A549 (cell line): ENCODE measurements around the gene TAF4B.

Experiments
- EP300 ChIP-seq, 2 experiments: fragments of >200 bp; sonication (Bioruptor Twin); formaldehyde crosslinking; IDR thresholded peaks; 2 replicates in 1 of 2; 3 replicates in 1 of 2; pipeline ENCODE4 v1.6.1; 2016 to 2017
- RFX5 ChIP-seq: fragments of 450-650 bp; IDR thresholded peaks from 2 replicates; pipeline ENCODE4 v1.7.1; 2014; ENCODE audit warnings: antibody characterized with exemption, mild to moderate bottlenecking, moderate library complexity
- RNF2 ChIP-seq: fragments of 200-600 bp; sonication (generic); IDR thresholded peaks from 2 replicates; pipeline ENCODE4 v1.6.1; 2016; ENCODE audit warnings: low read depth, mild to moderate bottlenecking, antibody characterized with exemption, moderate library complexity, borderline replicate concordance
- USF2 ChIP-seq: fragments of 450-650 bp; IDR thresholded peaks from 2 replicates; pipeline ENCODE4 v1.6.1; 2014; ENCODE audit warnings: antibody characterized with exemption
- TF ChIP-seq, protein P1 (sequence below): fragments of >200 bp; sonication (Bioruptor Twin); formaldehyde crosslinking; IDR thresholded peaks from 3 replicates; pipeline ENCODE4 v1.5.1; 2016
- TF ChIP-seq, protein P2 (sequence below): IDR thresholded peaks from 2 replicates; pipeline ENCODE4 v1.6.1; 2012

DNA sequence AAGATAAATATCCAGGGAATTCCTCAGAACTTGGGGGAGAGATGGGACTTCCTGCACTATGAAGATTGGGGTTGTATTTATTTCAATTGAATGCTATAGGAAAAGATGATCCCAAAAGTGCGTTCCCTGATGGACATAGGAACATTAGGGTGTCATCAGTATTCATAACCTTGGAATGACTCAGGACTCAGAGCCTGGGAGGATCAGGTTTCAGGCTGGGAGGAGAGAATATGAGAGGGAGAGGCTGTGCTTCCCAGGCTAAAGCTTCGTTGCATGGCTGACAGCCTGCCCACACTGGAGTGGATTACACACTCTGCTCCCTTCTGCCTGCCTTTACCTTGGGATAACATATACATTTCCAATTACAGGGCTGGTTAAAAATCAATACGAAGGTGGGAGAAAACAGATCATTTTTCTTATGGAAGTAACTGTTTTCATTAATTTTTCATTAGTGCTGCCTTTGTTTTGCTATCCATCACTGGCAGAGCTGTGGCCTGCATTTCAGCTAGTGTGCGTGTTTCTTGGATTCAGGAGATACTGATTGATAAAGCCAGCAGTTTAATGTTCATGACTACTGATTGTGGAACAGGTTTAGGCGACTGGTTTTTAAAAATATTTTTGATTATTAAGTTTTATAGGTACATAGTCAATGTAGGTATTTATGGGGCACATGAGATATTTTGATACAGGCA is 203.4 kb downstream of the TAF4B start:
- TF ChIP-seq EP300 (IDR thresholded peaks at IDR 0.05) (no peak), RNF2 (no peak), RFX5 (no peak), USF2 (no peak)
- TF ChIP-seq, protein P1, sequence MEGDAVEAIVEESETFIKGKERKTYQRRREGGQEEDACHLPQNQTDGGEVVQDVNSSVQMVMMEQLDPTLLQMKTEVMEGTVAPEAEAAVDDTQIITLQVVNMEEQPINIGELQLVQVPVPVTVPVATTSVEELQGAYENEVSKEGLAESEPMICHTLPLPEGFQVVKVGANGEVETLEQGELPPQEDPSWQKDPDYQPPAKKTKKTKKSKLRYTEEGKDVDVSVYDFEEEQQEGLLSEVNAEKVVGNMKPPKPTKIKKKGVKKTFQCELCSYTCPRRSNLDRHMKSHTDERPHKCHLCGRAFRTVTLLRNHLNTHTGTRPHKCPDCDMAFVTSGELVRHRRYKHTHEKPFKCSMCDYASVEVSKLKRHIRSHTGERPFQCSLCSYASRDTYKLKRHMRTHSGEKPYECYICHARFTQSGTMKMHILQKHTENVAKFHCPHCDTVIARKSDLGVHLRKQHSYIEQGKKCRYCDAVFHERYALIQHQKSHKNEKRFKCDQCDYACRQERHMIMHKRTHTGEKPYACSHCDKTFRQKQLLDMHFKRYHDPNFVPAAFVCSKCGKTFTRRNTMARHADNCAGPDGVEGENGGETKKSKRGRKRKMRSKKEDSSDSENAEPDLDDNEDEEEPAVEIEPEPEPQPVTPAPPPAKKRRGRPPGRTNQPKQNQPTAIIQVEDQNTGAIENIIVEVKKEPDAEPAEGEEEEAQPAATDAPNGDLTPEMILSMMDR: no peak
- TF ChIP-seq, protein P2, sequence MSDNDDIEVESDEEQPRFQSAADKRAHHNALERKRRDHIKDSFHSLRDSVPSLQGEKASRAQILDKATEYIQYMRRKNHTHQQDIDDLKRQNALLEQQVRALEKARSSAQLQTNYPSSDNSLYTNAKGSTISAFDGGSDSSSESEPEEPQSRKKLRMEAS: no peak
